Upper lobe of left lung (tissue), 4 donors: Measurements from ENCODE around the gene MAP4K2.

Experiments
- CTCF ChIP-seq, 6 experiments: fragments of 450-650 bp in 4 of 6; fragments of 200-600 bp in 2 of 6; sonication (generic) in 2 of 6; IDR thresholded peaks; one replicate each; pipeline ENCODE4 v1.5.1; 2016 to 2019; ENCODE audit warnings: antibody characterized with exemption in 6 of 6
- POLR2A ChIP-seq, 4 donors: fragments of 450-650 bp; IDR thresholded peaks; one replicate each; pipeline ENCODE4 v1.5.1; 2016 to 2017; ENCODE audit warnings: antibody characterized with exemption in 4 of 4, mild to moderate bottlenecking in 2 of 4

- no peak for TF ChIP-seq CTCF (IDR thresholded peaks at IDR 0.05)
- no peak for TF ChIP-seq POLR2A (IDR thresholded peaks at IDR 0.05)
These were observed 1.9 kb downstream of the MAP4K2 start for GRCh38 chr11:64801158-64801464.
